GM19099 (cell line): ENCODE data around the gene APOB.

Source experiments
- POLR2A ChIP-seq: IDR thresholded peaks from 3 replicates; pipeline ENCODE4 v1.6.1; 2011; ENCODE audit warnings: low read depth; ENCODE audit not compliant: insufficient read length; ENCODE audit errors: extremely low read depth

Gene APOB

GRCh38 chr2:21001225-21001946 lies 42.5 kb downstream of the APOB start:
- no peak for TF ChIP-seq POLR2A

GRCh38 chr2:20999906-21000645 lies 43.8 kb downstream of the APOB start:
- no peak for TF ChIP-seq POLR2A

- no peak for TF ChIP-seq POLR2A
Observed at GRCh38 chr2:20998972-20999905, 44.6 kb downstream of the APOB start.

- TF ChIP-seq POLR2A, result no peak
Observed at GRCh38 chr2:20997953-20998722, 45.7 kb downstream of the APOB start.

GRCh38 chr2:20994130-20994529 lies 49.7 kb downstream of the APOB start:
- TF ChIP-seq POLR2A, result no peak

GRCh38 chr2:20992201-20992711 lies 51.6 kb downstream of the APOB start:
- no peak for TF ChIP-seq POLR2A

- TF ChIP-seq POLR2A, result no peak
Observed at GRCh38 chr2:20990442-20991430, 53.1 kb downstream of the APOB start.

GRCh38 chr2:20989404-20989803 lies 54.5 kb downstream of the APOB start:
- no peak for TF ChIP-seq POLR2A

- no peak for TF ChIP-seq POLR2A
Observed at GRCh38 chr2:20988905-20989304, 55.0 kb downstream of the APOB start.

- TF ChIP-seq POLR2A, result no peak
Observed at GRCh38 chr2:20986024-20986939, 57.6 kb downstream of the APOB start.

GRCh38 chr2:20985062-20985461 lies 58.8 kb downstream of the APOB start:
- TF ChIP-seq POLR2A, result no peak

- TF ChIP-seq POLR2A, result no peak
Observed at GRCh38 chr2:20984408-20984807, 59.5 kb downstream of the APOB start.
